Tracheal epithelial cell (primary cell): ENCODE results near the gene KRT36. TPM values are rescaled to one million over a fixed set of nuclear protein-coding genes. Genes with fewer than 3 reads are reported as not detected.

Experiments
- total RNA-seq: library from RNA; depleted of rRNA; stranded (reverse); fragments of >200 nt; gene quantifications from 2 replicates; pipeline ENCODE4 v1.2.1, GENCODE V29; 2014

Gene KRT36
- total RNA-seq = not detected in 2 replicates

GRCh38 chr17:41489531-41489930, at the start of gene KRT36:
Gene KRT36 (minus strand): TSS chr17:41489910. CDS start chr17:41489864, 46 bp downstream.

GRCh38 chr17:41518789-41519449, 29.2 kb upstream of the KRT36 start, which contains the start of gene KRT15:
Gene KRT15 (minus strand): TSS chr17:41518890. CDS start chr17:41518827, 63 bp downstream.

GRCh38 chr17:41505007-41505808, 15.5 kb upstream of the KRT36 start, which contains the start of gene KRT13:
Gene KRT13 (minus strand): TSS chr17:41505612. CDS start chr17:41505550, 62 bp downstream.

GRCh38 chr17:41481036-41481435, 8.7 kb downstream of the KRT36 start, which contains the start of gene KRT35:
Gene KRT35 (minus strand): TSS chr17:41481151. CDS start chr17:41481097, 54 bp downstream.

GRCh38 chr17:41466988-41467387, 22.7 kb downstream of the KRT36 start, which contains the start of gene KRT32:
Gene KRT32 (minus strand): TSS chr17:41467386. CDS start chr17:41467325, 61 bp downstream.

GRCh38 chr17:41440531-41441033, 49.1 kb downstream of the KRT36 start, which contains the start of gene KRT38:
Gene KRT38 (minus strand): TSS chr17:41440983. CDS start chr17:41440921, 62 bp downstream.

Other genes with a start within 250 kb of the KRT36 start
- not detected in 2 replicates for gene KRTAP9-4, start 240.2 kb downstream of the KRT36 start, total RNA-seq
- not detected in 2 replicates for gene KRTAP9-9, start 234.5 kb downstream of the KRT36 start, total RNA-seq
- gene KRTAP9-6, start 224.5 kb downstream of the KRT36 start, total RNA-seq = not detected in 2 replicates
- not detected in 2 replicates for gene KRTAP9-7, start 214.2 kb downstream of the KRT36 start, total RNA-seq
- gene KRTAP29-1, start 187.1 kb downstream of the KRT36 start, total RNA-seq = not detected in 2 replicates
- not detected in 2 replicates for gene KRTAP16-1, start 180.6 kb downstream of the KRT36 start, total RNA-seq
- 0.24 TPM in 1 of 2 replicates, not detected in the other for gene KRTAP17-1, start 174.2 kb downstream of the KRT36 start, total RNA-seq
- gene KRT33A, start 139.1 kb downstream of the KRT36 start, total RNA-seq = under 0.01 TPM in 1 of 2 replicates, not detected in the other
- 0.21 and 0.24 TPM in 2 replicates for gene KRT33B, start 120.1 kb downstream of the KRT36 start, total RNA-seq
- 0.43 and 7.0 TPM in 2 replicates for gene KRT34, start 107.6 kb downstream of the KRT36 start, total RNA-seq
- 0.24 TPM in 1 of 2 replicates, not detected in the other for gene KRT31, start 92.3 kb downstream of the KRT36 start, total RNA-seq
- gene KRT37, start 65.3 kb downstream of the KRT36 start, total RNA-seq = not detected in 2 replicates
- not detected in 2 replicates for gene KRT38, start 48.9 kb downstream of the KRT36 start, total RNA-seq
- not detected in 2 replicates for gene KRT32, start 22.5 kb downstream of the KRT36 start, total RNA-seq
- not detected in 2 replicates for gene KRT35, start 8.8 kb downstream of the KRT36 start, total RNA-seq
- 0.24 and 20.0 TPM in 2 replicates for gene KRT13, start 15.7 kb upstream of the KRT36 start, total RNA-seq
- 38.1 and 92.7 TPM in 2 replicates for gene KRT15, start 29.0 kb upstream of the KRT36 start, total RNA-seq
- 3,305 and 10,988 TPM in 2 replicates for gene KRT19, start 38.4 kb upstream of the KRT36 start, total RNA-seq
- 0.72 TPM in 1 of 2 replicates, not detected in the other for gene KRT9, start 82.1 kb upstream of the KRT36 start, total RNA-seq
- gene KRT14, start 97.0 kb upstream of the KRT36 start, total RNA-seq = 2,248 and 2,437 TPM in 2 replicates
- gene KRT16, start 122.9 kb upstream of the KRT36 start, total RNA-seq = 2,720 and 3,196 TPM in 2 replicates
- 21,656 and 29,975 TPM in 2 replicates for gene KRT17, start 134.7 kb upstream of the KRT36 start, total RNA-seq
- gene EIF1, start 199.0 kb upstream of the KRT36 start, total RNA-seq = 108 and 179 TPM in 2 replicates
- 2.1 TPM in 1 of 2 replicates, not detected in the other for gene GAST, start 222.4 kb upstream of the KRT36 start, total RNA-seq
- 1.2 and 1.3 TPM in 2 replicates for gene HAP1, start 244.7 kb upstream of the KRT36 start, total RNA-seq